NCI-H2196 (cell line): Measurements from ENCODE around the gene MMP10.

Experiments used
- DNase-seq: peaks from one replicate; lab custom pipeline; 2025; ENCODE audit not compliant: unreplicated experiment; lab: John Stamatoyannopoulos, UW

The MMP10 gene

DNA sequence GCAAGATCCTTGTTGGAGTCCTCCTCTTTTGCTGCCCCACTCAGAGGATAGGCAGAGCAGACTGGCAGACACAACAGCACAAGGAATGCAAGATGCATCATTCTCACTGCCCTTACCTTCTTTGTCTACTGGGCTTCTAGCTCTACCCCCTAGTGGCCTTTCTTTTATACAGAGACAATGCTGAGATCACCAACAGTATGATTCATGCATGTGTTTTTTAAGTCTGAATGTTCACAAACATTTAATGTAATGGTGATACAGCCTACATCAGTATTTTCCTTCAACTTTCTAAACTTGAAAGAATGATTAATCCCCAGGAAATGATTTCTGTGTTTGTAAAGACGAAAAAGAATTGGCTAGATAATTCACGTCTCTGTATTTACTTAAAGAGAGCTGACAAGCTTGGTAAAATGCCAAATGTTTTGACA lies at the start of gene MMP10:
Gene MMP10, minus strand, starts transcription at position 138 of the 428 bp plus-strand sequence. Its CDS starts 37 bp downstream, at position 101.
- DNase-seq, result no peak

DNA sequence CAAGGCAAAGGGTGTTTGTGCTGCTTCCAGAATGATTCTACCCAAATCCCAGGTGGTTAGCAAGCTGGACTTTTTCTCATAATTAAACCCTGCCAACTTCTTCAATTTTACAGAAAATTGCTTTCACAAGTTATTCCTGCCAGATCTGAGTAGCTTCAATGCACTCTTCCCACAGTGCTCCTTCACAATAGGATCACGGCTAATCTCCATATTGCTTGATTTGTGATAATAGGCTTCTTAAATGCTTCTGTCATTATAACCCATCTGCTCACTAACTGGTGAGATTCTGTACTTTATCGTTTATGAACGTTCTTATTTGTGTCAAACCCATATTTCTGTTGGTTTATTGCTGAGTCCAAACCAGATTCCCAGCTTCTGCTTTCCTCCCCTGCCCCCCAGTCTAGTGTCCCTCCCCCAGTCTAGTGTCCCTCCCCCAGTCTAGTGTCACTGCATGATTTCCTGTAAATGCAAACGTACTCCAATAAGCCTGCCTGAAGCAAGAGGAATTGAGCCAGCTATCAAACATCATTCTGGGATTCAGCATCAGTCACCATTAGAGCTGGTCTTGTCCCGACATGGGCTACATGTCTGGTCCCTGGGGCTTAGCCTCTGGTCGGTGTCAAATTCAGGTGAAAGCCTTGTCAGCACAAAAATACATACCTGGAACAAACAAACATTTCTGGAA lies 49.0 kb upstream of the MMP10 start:
- no peak for DNase-seq

DNA sequence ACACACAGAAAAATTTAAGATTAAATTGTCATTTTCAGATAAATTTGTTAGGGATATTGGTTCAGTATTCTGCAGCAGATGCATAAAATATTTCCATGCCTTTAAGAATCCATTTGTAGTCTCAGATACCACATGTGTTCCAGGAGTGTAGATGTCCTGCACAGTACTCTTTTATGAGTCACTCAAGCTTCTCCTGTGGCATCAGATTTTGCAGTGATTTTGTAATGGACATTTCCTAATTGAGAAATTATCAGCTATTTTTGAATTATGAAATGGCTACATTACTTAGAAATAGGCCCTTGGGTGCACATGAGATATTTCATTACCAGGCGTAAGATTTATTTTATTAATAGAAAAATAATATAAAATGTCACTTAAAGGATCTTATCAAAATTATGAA lies 44.1 kb upstream of the MMP10 start:
- DNase-seq, result no peak

DNA sequence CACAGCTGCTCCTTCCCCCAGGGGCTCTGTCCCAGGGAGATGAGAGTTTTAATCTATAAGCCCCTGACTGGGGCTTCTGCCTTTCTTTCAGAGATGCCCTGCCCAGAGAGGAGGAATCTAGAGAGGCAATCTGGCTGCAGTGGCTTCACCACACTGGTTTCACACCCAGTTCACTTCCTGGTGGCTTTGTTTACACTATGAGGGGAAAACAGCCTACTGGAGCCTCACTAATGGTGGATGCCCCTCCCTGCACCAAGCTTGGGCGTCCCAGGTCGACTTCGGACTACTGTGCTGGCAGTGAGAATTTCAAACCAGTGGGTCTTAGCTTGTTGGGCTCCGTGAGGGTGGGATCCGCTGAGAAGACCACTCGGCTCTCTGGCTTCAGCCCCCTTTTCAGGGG lies 39.1 kb upstream of the MMP10 start:
- DNase-seq, result no peak

DNA sequence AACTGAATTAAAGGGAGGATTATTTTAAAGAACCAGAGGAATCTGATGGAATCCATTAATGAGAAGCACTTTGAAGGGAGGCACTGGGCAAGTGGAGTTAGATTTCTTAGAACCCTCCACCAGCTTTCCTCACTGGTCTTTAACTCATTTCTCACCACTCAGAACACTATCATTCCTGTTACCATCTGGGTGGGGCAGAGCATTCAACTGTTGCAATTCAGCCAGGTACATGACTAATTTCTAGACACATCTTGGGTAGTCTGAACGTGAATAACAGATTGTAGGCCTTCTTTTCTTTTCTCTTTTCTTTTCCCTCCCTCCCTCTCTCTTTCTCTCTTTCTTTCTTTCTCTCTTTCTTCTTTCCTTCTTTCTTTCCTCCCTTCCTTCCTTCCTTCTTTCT lies 33.1 kb upstream of the MMP10 start:
- no peak for DNase-seq

DNA sequence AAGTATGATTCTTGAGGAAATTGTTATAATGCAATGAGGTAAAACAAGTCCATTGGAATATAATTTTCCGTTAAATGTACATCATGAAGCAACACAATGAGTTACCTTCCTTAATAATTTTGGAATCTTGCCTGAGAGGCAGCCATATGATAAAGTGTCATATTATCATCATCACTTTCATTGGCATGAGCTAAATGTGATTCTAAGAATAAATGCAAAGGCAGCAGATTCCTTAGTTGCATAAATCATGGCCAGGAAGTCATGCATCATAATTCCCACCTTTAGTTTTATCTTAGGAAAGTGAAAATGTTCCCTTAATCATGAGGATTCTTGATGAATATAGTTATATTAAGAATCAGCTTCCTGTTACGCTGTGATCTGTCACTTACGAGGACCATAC lies 31.8 kb upstream of the MMP10 start:
- DNase-seq, result no peak

- DNase-seq, result peak; percentile 4
Measured at GRCh38 chr11:102810950-102811660, 30.7 kb upstream of the MMP10 start.

DNA sequence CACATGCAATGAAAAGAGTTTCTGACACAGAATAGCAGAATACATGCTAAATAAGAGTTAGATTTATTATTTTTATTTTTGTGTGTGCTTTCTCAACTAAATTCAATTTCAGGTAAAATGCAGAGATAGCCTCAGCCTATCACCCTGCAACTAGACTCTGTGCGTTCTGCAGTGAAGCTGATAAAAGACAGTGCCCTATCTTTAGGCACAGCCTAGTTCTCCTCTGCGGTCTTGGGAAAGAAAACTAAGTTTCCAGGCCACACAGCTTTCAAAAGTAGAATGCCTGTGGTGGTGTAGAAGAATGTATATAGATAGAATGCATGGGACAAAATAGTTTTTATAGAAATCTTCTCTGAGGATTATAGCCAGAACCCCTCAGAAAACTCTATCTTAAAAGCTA lies 29.5 kb upstream of the MMP10 start:
- DNase-seq, result no peak

GRCh38 chr11:102807921-102808320 lies 27.5 kb upstream of the MMP10 start:
- DNase-seq, result no peak

- no peak for DNase-seq
Measured at GRCh38 chr11:102806296-102806695, 25.9 kb upstream of the MMP10 start.

DNA sequence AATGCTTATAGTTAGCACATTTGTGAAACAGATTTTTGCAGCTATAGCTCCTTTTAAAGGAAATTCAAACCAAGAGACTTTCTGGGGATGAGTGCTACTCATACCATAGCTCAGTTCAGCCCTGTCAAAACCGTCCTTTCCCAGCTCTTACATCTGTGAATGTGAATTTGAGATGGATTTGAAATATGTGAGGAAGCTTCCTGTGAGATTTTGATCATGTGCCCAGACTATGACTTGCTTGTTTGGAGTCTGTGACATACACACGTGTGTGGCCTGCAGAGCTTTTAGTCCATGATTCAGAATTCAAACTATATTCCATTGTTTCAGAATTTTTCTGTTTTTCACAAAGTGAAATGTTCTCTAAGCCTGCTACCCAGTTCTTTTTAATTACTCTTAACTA lies 21.9 kb upstream of the MMP10 start:
- DNase-seq, result no peak

DNA sequence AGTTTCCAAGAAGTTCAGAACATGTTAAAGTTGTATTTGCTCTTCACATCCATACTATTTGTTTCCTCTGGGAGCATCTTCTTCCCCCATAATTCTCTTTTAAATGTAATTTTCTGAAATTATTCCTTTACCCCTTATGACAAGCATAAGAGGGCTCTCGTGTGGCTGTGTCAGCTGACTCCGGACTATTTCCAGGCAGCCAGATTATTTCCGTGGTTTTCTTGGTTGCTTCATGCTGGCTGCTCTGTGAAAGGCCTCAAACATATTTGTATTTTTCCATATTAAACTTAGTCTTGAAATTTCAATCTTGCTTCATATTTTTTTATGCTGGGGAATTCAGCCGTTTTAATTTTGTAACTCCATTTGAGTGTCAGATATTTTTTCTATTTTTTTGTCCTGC lies 20.3 kb upstream of the MMP10 start:
- DNase-seq, result no peak

GRCh38 chr11:102799681-102800340 lies 19.4 kb upstream of the MMP10 start:
- no peak for DNase-seq

- no peak for DNase-seq
Measured at GRCh38 chr11:102798012-102798746, 17.8 kb upstream of the MMP10 start, which contains the start of gene MMP1. Gene MMP1 (minus strand): TSS chr11:102798160. CDS start chr11:102798092, 68 bp downstream.

DNA sequence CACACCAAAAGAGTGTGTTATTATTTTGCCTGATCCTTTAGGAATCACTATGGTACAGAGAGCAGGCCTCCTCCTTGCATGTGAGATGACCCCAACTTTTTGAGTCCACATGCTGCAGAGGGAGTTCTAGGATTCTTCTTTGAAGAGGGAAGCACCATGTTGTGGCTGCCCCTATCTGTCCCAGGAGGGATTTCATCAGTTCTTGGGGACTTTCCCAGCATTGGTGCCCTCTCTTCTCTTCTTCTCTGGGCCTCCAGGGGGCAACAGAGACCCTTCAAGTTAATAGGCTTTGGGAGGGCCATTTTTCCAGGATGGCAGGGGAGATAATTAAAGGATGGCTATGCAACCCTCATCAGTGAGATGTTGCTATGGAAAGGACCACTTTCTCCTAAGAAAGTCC lies 14.0 kb upstream of the MMP10 start:
- DNase-seq, result no peak

GRCh38 chr11:102793677-102794290 lies 13.4 kb upstream of the MMP10 start:
- DNase-seq, result no peak

DNA sequence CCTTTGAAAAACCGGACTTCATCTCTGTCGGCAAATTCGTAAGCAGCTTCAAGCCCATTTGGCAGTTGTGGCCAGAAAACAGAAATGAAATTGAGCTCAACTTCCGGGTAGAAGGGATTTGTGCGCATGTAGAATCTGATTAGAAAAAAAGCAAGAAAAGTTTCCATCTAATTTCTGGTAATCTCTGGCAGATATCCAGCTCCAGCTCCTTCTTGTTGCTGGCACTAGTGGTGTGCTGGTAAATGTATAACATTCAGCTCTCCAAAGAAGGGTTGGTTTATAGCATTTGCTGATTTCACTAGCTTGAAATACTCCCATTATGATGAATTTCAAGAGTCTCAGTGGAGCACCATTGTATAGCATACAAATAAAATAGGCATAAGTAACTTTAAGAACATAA lies 12.2 kb upstream of the MMP10 start:
- DNase-seq, result no peak

DNA sequence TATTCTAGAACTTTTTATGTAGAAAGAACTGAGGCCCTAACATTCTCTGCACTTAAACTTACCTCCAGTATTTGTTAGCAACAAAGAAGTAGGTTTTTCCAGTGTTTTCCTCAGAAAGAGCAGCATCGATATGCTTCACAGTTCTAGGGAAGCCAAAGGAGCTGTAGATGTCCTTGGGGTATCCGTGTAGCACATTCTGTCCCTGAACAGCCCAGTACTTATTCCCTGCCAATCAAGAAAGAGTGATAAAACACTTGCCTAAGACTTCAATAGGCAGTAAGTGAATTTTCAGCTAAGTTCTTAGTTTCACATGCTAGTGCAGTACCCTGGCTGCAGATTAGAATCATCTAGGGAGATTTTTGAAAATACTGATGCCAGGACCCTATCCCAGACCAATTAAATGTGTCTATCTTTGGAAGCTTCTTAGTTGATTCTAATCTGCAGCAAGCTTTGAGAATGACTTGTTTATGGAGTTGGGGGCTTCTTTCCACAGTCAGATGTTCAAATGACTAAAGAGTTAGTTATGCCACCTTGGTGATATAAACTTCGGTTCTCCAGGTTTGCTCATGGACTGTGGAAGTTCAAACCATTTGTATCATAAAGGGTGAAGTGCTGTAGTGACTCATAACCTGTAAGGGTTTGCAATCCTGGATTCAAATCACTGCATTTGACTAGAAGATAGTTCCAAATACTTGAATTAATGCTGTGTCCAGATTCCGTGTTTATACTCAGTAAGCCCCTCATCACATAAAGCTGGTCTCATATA lies 11.0 kb upstream of the MMP10 start:
- no peak for DNase-seq

DNA sequence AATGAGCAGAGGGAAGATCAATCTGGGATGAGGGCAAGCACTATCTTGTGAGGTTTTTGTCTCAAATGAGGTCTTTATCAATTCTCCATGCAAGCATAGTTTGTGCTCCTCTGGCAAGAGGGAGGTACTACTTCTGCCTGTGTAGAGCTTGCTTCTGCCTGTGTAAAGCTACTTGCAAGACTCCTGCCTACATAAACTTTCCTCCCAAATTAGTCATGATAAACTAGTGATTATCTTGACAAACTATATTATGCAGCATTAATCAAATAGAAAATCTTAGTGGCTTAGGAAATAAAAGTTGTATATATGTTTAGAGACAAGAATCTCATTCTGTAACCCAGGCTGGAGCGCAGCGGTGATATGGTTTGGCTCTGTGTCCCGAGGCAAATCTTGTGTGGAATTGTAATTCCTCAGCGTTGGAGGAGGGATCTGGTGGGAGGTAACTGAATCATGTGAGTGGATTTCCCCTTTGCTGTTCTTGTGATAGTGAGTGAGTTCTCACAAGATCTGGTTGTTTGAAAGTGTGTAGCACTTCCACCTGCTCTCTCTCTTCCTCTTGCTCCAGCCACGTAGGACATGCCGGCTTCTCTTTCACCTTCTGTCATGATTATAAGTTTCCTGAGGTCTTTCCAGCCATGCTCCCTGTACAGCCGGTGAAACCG lies 8.0 kb upstream of the MMP10 start:
- DNase-seq, result no peak

DNA sequence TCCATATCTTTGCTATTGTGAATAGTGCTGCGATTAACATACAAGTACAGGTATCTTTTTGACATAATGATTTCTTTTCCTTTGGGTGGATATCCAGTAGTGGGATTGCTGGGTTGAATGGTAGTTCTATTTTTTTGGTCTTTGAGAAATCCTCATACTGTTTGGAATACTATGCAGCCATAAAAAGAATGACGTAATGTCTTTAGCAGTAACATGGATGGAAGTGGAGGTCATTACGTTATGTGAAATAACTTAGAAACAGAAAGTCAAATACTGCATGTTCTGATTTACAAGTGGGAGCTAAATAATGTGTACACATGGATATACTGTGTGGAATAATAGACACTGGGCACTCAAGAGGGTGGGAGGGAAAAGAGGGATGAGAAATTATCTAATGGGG lies 4.0 kb upstream of the MMP10 start:
- no peak for DNase-seq
